HK-2 (cell line): ENCODE measurements around the gene IDE.
"Not testable (repeated sequence)": the region's sequence is repeated elsewhere in the genome, so short reads cannot be mapped to it uniquely, and the experiment has no call there.

Source experiments
- DNase-seq: peaks from one replicate; pipeline ENCODE4 v3.0.0-alpha.2; 2018; ENCODE audit not compliant: unreplicated experiment

IDE gene

DNA sequence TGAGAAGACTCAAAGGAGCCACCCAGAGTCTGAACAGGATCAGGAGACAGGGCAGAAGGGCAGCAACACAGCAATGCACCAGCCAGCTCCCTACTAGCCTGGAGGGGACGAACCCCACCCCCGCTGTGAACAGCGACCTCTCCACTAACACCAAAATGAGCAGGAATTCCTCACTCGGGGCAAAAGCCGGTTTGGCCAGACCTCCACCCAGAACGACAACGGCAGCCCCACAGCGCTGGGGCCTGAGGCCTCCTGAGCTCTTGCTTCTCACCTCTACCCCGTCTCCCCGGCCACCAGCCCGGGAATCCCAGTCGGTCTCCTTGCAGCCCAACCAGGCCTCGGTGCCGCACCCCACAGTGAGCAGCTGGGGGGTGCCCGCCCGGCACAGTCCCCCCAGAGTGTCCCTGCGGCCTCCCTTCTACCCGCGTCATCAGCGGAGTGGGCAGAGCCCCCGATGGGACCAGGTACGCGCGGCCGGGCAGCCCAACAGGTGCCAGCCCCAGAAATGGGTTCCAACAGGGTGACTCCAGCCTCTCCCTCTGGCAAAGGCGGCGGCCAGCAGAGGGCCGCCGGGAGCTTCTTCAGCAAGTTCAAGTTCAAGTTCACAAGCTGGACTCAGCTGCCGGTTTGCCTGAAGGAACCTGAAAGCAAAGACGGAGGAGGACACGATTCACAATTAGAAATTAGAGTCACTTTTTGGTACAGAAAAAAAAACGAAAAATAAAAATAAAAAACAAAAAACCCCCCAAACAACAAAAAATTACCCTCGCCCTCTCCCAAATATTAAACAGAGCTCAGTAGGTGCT, 153.9 kb downstream of the IDE start:
- DNase-seq, result no peak

DNA sequence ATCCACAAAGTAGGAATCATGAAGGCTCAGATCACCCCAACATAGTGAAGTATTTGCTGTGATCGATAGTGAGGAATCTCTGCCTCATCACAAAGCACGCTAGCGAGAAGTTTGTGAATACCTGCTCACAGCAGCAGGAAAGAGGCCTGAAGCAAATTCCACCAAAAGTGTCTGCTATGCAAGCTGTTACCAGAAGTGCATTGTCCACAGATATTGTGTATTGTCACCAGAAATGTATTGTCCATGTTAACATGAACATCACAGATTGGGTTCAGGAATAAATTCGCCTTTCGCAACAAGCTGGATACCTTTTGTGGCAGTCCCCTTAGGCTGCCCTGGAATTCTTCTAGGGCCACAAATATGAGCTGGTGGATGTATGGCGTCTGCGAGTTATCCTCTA, 155.0 kb downstream of the IDE start:
- DNase-seq, result no peak

DNA sequence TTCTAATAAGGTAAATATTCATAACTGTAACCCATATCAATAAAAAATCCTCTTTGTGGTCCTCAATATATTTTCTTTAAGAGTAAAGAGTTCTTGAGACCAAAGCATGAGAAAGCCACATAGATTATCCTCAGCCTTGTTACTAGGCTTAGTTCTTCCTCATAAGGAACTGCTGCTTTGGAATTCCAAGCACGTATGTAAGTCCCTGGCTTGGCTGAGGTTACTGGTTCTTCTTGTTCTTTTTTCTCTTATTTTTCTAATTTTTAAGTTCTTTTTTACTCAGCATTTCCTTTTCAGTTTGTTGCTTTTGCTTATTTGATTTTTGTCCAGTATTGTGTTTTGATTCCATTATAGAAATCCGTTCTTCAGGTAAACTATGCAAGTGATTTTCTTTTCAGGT, 155.7 kb downstream of the IDE start:
- no peak for DNase-seq

DNA sequence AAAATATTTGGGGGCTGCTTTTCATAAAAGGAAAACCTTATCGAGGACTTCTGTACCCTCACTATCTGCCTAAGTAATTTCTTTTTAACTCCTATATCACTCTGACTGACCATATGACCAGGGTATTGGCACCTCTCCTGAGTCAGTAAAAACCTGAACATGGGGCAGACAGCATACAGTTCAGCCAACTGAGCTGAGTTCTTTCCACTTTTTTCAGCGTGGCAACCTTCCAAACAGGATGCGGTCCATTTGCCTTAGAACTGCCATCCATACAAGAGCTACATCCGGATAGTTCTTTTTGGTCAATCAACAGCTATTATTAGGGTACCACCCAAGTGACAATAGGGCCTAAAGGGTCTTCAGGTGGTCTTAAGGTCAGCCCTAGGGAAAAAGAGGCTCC, 160.4 kb downstream of the IDE start:
- DNase-seq, result no peak

DNA sequence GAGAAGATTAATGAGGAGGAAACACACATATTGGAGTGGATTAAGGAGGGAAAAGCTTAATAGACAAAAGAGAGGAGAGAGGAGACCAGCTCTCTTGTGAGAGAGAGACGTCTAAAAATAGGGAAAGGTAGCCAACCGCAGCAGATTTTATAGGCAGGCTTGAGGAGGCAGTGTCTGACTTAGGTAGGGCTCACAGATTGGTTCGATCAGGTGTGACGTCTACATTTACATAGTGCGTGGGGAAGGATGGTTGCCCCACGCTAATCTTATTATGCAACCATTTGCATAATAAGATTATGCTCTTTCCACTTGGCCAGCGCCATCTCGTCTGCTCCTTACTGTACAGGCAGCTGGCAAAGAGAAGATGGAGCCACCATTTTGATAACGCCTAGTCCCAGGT, 160.9 kb downstream of the IDE start:
- DNase-seq, result no peak

DNA sequence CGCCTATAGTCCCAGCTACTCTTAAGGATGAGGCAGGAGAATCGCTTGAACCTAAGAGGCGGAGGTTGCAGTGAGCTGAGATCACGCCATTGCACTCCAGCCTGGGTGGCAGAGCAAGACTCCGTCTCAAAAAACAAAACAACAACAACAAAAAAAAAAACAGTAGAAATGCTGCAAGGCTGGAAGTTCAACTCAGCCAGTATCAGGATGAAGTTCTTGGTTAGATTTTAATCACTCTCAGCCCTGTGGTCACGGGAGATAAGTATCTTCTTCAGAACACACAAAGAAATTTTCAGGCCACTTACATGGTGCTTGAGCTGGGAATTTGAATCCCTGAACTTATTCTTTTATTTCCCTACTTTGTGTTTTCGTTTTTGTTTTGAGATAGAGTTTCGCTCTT, 162.5 kb downstream of the IDE start:
- no peak for DNase-seq

DNA sequence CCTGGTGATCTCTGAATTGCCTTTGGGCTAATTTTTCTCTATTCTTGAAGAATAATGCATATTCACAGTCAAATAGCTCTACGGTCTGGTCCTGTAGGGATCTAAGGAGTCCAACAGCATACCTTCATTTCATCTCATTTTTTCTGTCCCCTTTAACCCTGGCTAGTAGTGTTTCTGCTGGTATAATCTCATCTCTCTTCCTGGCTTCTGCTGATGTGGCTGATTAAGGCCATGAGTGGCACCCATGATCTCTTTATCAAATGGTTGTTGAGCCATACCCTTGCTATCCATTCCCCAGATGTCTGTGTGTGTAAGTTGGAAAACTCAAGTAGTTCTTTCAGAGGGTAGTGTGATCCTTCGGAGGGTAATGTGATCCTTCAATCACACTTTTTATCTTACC, 163.4 kb downstream of the IDE start:
- DNase-seq, result no peak

DNA sequence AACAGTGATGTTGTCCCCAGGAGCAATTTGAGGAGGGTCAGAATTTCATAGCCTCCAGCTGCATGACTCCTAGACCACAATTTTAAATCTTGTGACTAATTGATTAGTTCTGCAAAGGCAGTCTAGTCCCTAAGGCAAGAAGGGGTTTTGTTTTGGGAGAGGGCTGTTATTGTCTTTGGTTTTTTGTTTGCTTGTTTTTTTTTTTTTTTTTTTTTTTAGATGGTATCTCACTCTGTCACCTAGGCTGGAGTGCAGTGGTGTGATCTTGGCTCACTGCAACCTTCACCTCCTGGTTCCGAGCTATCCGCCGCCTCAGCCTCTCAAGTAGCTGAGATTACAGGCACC, 165.9 kb downstream of the IDE start:
- no peak for DNase-seq

DNA sequence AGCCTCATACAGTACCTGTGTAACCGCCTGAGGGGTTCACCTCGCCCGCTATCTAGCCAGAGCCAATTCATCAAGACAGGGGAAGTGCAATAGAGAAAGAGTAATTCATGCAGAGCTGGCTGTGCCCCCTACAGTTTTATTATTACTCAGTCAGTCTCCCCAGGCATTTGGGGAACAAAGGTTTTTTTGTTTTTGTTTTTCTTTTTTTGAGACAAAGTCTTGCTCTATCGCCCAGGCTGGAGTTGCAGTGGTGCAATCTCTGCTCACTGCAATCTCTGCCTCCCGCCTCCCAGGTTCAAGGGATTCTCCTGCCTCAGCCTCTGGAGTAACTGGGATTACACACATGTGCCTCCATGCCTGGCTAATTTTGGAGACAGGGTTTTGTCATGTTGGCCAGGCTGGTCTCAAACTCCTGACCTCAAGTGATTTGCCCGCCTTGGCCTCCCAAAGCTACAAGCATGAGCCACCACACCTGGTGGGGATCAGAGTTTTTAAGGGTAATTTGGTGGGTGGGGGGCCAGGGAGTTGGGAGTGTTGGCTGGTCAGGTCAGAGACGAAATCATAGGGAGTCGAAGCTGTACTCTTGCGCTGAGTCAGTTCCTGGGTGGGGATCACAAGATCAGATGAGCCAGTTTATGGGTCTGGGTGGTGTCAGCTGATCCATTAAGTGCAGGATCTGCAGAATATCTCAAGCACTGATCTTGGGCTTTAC, 166.4 kb downstream of the IDE start:
- peak; percentile 8 for DNase-seq

DNA sequence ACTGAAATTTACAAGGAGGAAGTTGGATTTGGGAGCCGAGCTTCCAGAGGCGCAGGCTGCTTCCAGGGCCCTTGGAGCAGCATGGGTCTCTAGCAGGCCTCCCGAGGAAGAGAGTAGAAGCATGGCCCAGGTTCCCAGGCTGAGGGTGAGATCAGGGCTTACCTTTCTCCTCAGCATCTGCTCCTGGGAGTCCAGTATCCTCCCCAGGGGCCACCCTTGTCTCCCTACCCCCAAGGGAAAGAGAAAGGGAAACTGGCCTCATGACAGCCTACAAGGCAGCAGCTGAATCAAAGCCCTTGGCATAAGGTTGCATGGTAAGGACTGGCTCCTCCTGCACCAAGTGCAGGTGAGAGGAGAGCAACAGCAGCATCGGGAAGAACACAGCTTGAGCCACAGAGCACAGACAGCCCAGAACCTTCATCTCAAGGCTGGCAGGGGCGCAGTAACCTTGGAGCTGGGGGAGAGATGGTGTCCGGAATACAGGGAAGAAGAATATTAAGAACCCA, 168.4 kb downstream of the IDE start:
- no peak for DNase-seq

DNA sequence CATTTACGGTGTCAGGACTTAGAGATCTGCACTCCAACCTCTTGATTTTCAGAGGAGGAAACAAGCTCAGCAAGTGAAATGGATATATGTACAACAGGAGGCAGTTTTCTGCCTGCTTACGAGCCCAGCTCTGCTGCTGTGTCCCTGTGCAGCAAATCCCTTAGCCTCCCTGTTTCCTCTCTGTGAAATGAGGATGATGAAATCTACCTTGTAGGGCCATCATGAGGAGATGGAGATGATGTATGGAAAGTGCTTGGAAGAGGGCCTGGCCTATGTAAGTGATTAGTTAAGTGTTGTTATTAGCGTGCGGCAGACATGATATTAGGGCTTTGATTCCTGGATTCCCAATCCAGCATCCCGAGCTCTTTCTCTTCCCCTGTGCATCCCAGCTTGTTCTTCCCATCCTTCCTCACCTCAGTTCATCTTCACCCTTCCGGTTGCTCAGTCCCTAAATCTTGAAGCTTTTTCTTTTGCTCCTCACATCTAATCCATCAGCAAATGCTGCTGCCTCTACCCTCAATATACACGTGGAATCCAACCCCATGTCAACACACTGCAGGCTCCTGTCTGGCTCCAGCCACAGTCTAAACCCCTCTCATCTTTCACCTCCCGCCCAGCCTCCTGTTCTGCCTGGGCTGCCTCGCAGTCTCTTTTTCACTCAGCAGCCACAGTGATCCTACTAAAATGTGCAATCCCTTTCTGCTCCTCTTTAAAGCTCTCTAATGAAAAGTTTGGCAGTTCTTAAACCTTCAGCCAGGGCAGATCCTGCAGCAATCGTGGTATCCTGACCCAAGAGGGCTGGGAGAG, 169.1 kb downstream of the IDE start:
- DNase-seq, result no peak

DNA sequence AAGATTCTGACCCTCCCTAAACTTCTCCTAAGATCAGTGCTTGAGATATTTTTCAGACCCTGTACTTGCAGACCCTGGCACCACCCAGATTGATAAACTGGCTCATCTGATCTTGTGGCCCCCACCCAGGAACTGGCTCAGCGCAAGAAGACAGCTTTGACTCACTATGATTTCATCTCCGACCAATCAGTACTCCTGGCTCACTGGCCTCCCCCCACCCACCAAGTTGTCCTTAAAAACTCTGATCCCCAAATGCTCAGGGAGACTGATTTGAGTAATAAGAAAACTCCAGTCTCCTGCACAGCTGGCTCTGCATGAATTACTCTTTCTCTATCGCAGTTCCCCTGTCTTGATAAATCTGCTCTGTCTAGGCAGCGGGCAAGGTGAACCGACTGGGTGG, 171.7 kb downstream of the IDE start:
- not testable (repeated sequence) for DNase-seq
